Stomach (tissue), 4 donors: ENCODE measurements around the gene ATP6V1B1.

ENCODE experiments used
- POLR2A ChIP-seq, 4 donors: fragments of 450-650 bp; IDR thresholded peaks; one replicate each; pipeline ENCODE4 v1.6.1; 2016; ENCODE audit warnings: antibody characterized with exemption in 4 of 4, control low read depth in 2 of 4, mild to moderate bottlenecking in 1 of 4, moderate library complexity in 1 of 4
- TF ChIP-seq, protein P1 (sequence below), 7 experiments: fragments of 450-650 bp in 4 of 7; fragments of 200-600 bp in 3 of 7; sonication (generic) in 3 of 7; IDR thresholded peaks; one replicate each; pipeline ENCODE4 v1.5.1; 2016 to 2019; ENCODE audit warnings: antibody characterized with exemption in 7 of 7, control low read depth in 2 of 7, mild to moderate bottlenecking in 1 of 7

DNA sequence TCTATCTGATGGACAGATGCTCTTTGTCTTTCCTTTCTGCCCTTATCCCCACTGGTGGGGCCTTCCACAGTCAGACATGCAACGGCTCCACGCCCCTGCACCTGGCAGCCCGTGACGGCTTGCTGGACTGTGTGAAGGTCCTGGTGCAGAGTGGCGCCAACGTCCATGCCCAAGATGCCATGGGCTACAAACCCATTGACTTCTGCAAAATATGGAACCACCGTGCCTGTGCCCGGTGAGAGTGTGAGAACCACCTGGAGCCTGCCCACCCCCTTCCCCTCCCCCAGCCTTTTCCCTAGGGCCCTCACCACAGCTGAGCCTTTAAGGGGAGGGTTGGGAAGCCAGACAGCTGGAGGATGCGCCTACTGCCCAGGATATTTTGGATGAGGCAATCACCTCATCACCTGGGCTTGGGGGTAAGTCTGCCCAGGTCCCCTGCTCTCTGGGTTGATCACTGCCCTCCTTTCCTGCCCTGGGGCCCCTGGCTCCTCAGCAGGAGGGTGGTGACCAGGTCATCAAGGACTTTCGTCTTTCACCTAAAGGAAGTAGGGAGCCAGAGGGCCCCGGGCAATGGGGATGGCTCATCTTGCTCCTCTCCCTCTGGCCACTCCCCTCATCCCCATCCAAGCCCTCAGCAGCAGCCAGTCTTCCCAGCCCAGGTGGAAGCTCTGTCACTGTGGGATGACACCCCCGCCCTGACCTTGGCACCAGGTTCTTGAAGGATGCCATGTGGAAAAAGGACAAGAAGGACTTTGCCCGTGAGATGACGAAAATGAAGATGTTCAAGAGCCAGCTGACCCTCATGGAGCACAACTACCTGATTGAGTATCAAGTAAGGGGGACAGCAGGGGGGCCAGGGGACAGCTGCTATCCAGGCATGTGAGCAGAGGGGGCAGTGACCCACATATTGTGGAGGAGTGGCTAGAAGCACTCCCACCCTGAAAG, 46.4 kb downstream of the ATP6V1B1 start:
- TF ChIP-seq, protein P1, sequence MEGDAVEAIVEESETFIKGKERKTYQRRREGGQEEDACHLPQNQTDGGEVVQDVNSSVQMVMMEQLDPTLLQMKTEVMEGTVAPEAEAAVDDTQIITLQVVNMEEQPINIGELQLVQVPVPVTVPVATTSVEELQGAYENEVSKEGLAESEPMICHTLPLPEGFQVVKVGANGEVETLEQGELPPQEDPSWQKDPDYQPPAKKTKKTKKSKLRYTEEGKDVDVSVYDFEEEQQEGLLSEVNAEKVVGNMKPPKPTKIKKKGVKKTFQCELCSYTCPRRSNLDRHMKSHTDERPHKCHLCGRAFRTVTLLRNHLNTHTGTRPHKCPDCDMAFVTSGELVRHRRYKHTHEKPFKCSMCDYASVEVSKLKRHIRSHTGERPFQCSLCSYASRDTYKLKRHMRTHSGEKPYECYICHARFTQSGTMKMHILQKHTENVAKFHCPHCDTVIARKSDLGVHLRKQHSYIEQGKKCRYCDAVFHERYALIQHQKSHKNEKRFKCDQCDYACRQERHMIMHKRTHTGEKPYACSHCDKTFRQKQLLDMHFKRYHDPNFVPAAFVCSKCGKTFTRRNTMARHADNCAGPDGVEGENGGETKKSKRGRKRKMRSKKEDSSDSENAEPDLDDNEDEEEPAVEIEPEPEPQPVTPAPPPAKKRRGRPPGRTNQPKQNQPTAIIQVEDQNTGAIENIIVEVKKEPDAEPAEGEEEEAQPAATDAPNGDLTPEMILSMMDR (IDR thresholded peaks at IDR 0.05) = no peak
- no peak for TF ChIP-seq POLR2A (IDR thresholded peaks at IDR 0.05)
